ENCODE data around the gene DIP2B. TPM values are rescaled to one million over a fixed set of nuclear protein-coding genes. Genes with fewer than 3 reads are reported as not detected.

The DIP2B gene
- total RNA-seq, 2 experiments from 2014 or later, result 29.2 to 29.4 TPM

DNA sequence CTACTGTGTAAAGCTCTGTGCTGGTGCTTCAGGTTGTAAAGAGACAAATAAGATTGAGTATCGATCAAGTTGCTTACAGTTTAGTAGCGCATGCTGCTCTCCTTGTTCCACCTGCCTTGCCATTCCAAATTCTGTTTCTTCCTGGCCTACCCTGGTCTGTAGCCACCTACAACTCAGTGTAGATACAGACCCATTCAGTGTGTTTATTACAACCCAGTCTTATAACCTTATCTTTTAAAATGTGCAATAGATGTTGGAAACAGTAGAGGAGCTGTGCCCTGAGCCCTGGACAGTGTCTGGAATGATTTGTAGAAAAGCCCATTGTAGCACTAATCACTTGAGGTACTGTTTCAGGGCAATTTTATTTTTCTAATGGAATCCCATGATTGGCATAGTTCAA, 68.5 kb downstream of the DIP2B start:
- DNase-seq, result no peak
- CTCF ChIA-PET, result interaction anchor here (1.9 kb wide), 1 partner anchor 65 kb away, joined by 7 read pairs; no protein-coding TSS in a partner anchor
- Mint-ChIP-seq H3K4me1 (peaks cover 34% of the 10 kb centered on the region), H3K27ac (no peak overlapping the region), H3K36me3 (ENCODE audit: low read depth) (peaks cover 1% of the 10 kb centered on the region), H3K9me3 (ENCODE audit: low read depth) (no peaks in the 10 kb centered on the region), H3K27me3 (no peaks in the 10 kb centered on the region), H3K4me3 (no peak overlapping the region)
- POLR2A ChIA-PET, result no interaction called here
- no peak for ATAC-seq
- intact Hi-C loops (cut with DNase I, micrococcal nuclease), result no loop called here

DNA sequence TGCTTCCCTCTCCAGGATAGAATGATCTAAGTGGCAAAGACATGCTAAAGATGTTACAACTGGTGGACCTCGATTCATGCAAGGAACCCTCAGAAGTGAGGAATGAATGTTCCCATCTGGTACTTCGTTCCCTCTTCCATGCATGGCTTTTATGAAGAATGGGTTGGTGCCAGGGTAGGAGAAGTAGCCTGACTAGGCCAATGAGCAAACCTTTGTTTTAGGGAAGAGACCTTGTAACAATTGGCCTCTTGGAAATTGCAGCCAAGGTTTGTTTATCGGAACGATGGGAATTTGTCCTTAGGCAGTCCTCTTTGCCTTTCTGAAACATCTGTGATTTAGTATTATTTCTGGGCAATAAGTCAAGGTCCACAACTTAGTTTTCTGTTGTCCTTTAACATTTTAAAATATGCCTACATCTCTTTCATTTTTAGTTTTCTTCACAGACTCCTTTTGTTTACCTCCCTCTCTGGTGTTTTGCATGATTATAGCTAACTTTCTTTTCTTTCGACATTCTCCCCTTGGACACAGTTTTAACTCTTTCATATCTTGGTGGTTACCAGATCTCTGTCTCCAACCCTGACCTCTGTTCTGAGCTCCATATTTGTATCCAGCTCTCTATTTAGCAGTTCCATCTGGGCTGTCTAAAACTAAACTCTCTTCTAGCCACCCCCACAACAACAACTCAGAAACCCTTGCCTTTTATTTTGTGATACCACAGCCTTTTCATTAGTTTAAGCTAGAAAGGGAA, 70.0 kb downstream of the DIP2B start:
- ATAC-seq, result no peak
- intact Hi-C loops (cut with DNase I, micrococcal nuclease), result no loop called here
- peaks cover 1% of the 10 kb centered on the region for H3K36me3 Mint-ChIP-seq (ENCODE audit: low read depth)
- peaks cover 30% of the 10 kb centered on the region for H3K4me1 Mint-ChIP-seq
- CTCF ChIA-PET, result interaction anchor here (0.5 to 1.1 kb wide), 4 partner anchors 12 to 125 kb away, joined by 3 to 4 read pairs (median 4); no protein-coding TSS in a partner anchor
- H3K9me3 Mint-ChIP-seq (ENCODE audit: low read depth), result no peaks in the 10 kb centered on the region
- H3K27ac Mint-ChIP-seq, result no peak overlapping the region
- no peaks in the 10 kb centered on the region for H3K27me3 Mint-ChIP-seq
- no peak for DNase-seq
- POLR2A ChIA-PET, result interaction anchor here (1.7 kb wide), 1 partner anchor 57 kb away, joined by 4 read pairs; no protein-coding TSS in a partner anchor
- no peak overlapping the region for H3K4me3 Mint-ChIP-seq

DNA sequence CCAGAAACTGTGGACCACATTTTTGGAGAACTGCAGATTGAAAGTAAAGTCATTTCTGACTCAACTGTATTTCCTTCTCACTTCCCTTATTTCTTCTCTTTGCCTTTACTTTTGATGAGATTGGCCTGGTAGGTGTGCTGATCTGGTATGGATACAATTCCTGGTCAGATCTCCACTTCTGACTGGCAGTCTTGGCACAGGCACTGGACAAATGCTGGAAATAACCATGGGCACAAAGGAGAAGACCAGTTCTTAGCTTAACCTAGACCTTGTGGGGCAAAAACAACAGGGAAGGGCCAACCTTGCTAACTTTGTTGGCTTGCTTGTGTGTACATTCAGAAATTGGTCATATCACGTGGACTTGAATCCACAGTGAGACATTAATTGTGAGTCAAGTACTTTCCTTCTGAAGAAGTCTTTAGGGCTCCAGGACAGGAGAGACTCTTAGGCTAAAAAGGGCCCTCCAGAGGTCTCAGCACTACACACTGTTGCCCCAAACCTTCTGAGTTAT, 75.0 kb downstream of the DIP2B start:
- H3K27ac Mint-ChIP-seq, result peak overlapping the region; percentile 22
- CTCF ChIA-PET, result interaction anchor here (0.9 to 1.1 kb wide), 2 partner anchors 18 to 76 kb away, joined by 3 read pairs; partner anchors contain the start of gene DIP2B
- H3K4me3 Mint-ChIP-seq, result no peak overlapping the region
- POLR2A ChIA-PET, result no interaction called here
- no peaks in the 10 kb centered on the region for H3K9me3 Mint-ChIP-seq (ENCODE audit: low read depth)
- peaks cover 34% of the 10 kb centered on the region for H3K4me1 Mint-ChIP-seq
- ATAC-seq (peak; percentile 88), DNase-seq (no peak)
- H3K27me3 Mint-ChIP-seq, result no peaks in the 10 kb centered on the region
- intact Hi-C loops (cut with DNase I, micrococcal nuclease), result no loop called here
- H3K36me3 Mint-ChIP-seq (ENCODE audit: low read depth), result no peaks in the 10 kb centered on the region

- Mint-ChIP-seq H3K4me3 (no peak overlapping the region), H3K27ac (no peak overlapping the region), H3K4me1 (peaks cover 27% of the 10 kb centered on the region), H3K27me3 (no peaks in the 10 kb centered on the region), H3K9me3 (ENCODE audit: low read depth) (no peaks in the 10 kb centered on the region), H3K36me3 (ENCODE audit: low read depth) (no peaks in the 10 kb centered on the region)
- POLR2A ChIA-PET, result no interaction called here
- DNase-seq (no peak), ATAC-seq (no peak)
- intact Hi-C loops (cut with DNase I, micrococcal nuclease), result no loop called here
- CTCF ChIA-PET, result interaction anchor here (0.7 to 1.1 kb wide), 3 partner anchors 14 to 76 kb away, joined by 3 to 5 read pairs (median 3); partner anchors contain the start of gene DIP2B
These were observed 75.7 kb downstream of the DIP2B start for GRCh38 chr12:50580436-50580835.

DNA sequence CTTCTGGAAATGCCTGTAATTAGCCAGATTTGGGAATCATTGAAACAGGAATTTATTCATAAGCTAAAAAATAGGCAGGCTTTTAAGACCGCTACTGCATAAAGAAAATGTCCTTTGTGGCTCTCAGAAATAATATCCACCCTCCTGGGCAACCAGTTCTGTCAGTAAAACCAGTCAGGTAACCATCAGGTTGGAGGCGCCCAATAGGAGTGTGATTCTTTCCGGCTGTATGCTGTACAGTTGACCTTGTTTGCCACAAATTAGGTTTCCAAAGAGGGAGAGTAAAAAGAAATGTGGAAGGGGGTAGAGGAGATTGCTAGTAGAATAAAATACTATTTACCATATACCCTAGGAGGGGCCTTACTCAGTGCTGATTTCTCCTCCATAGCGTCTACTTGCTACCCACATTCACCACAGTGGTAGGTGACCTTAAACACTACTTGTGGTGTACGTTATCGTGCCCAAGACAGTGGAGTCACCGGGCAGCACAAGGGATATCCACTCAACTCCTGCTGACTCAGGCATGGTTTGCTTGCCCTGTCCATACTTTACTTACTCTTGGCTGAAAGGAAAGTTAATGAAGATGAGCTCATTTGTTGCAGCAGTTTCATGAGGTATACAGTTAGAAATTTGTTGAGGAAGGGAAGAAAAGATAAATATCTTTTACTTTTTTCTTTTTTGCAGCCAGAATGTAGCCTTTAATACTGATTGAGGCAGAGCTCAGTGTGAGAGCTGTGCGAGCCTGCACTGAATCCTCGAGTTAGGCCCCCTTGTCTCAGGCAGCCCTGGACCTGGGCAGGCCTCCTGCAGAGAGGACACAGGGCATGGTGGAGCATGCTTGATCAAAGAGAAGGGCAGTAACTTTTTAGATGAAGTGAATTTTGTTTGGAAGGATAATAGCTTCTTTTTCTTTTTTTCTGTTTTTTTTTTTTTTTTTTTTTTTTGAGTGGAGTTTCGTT, 76.7 kb downstream of the DIP2B start:
- H3K36me3 Mint-ChIP-seq (ENCODE audit: low read depth), result no peaks in the 10 kb centered on the region
- intact Hi-C loops (cut with DNase I, micrococcal nuclease), result no loop called here
- no peaks in the 10 kb centered on the region for H3K27me3 Mint-ChIP-seq
- H3K4me1 Mint-ChIP-seq, result peaks cover 27% of the 10 kb centered on the region
- ChIA-PET CTCF (interaction anchor here (0.5 to 1.4 kb wide), 7 partner anchors 9 to 198 kb away, joined by 3 to 5 read pairs (median 3); no protein-coding TSS in a partner anchor), POLR2A (interaction anchor here (0.7 kb wide), 1 partner anchor 28 kb away, joined by 3 read pairs; no protein-coding TSS in a partner anchor)
- H3K27ac Mint-ChIP-seq, result no peak overlapping the region
- DNase-seq, result no peak
- ATAC-seq, result peak; percentile 51
- no peaks in the 10 kb centered on the region for H3K9me3 Mint-ChIP-seq (ENCODE audit: low read depth)
- H3K4me3 Mint-ChIP-seq, result no peak overlapping the region

GRCh38 chr12:50584135-50584534, 79.3 kb downstream of the DIP2B start:
- ATAC-seq (no peak), DNase-seq (no peak)
- Mint-ChIP-seq H3K9me3 (ENCODE audit: low read depth) (no peaks in the 10 kb centered on the region), H3K4me1 (peaks cover 42% of the 10 kb centered on the region), H3K36me3 (ENCODE audit: low read depth) (no peaks in the 10 kb centered on the region), H3K4me3 (no peak overlapping the region), H3K27me3 (no peaks in the 10 kb centered on the region), H3K27ac (no peak overlapping the region)
- CTCF ChIA-PET, result interaction anchor here (0.6 kb wide), 1 partner anchor 387 kb away, joined by 3 read pairs; no protein-coding TSS in a partner anchor
- POLR2A ChIA-PET, result no interaction called here
- intact Hi-C loops (cut with DNase I, micrococcal nuclease), result no loop called here

GRCh38 chr12:50589650-50590435, 85.1 kb downstream of the DIP2B start:
- peak overlapping the region; percentile 75 for H3K27ac Mint-ChIP-seq
- ChIA-PET CTCF (interaction anchor here (0.5 to 1.2 kb wide), 3 partner anchors 40 to 414 kb away, joined by 3 read pairs; no protein-coding TSS in a partner anchor), POLR2A (no interaction called here)
- no peaks in the 10 kb centered on the region for H3K9me3 Mint-ChIP-seq (ENCODE audit: low read depth)
- no peaks in the 10 kb centered on the region for H3K36me3 Mint-ChIP-seq (ENCODE audit: low read depth)
- intact Hi-C loops (cut with DNase I, micrococcal nuclease), result no loop called here
- no peaks in the 10 kb centered on the region for H3K27me3 Mint-ChIP-seq
- ATAC-seq, result peak; percentile 96
- DNase-seq, result peak; percentile 62
- H3K4me1 Mint-ChIP-seq, result peaks cover 35% of the 10 kb centered on the region
- peak overlapping the region; percentile 40 for H3K4me3 Mint-ChIP-seq

DNA sequence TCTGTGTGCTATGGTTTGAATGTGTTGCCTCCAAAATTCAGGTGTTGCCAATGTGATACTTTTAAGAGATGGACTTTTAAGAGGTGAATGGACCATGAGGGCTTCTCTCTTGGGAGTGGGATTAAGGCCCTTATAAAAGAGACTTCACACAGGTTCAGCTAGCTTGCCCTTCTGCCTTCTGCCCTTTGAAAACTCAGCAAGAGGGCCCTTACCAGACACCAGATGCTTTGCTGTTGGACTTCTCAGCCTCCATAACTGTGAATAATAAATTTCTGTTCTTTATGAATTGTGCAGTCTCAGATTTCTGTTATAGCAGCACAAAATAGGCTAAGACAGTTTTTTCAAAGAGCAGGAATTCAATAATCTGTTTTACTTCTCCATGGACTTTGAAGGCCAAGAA, 86.1 kb downstream of the DIP2B start:
- Mint-ChIP-seq H3K27me3 (no peaks in the 10 kb centered on the region), H3K36me3 (ENCODE audit: low read depth) (no peaks in the 10 kb centered on the region), H3K4me1 (peaks cover 37% of the 10 kb centered on the region), H3K9me3 (ENCODE audit: low read depth) (no peaks in the 10 kb centered on the region), H3K27ac (no peak overlapping the region), H3K4me3 (no peak overlapping the region)
- ChIA-PET POLR2A (no interaction called here), CTCF (interaction anchor here (1.2 kb wide), 1 partner anchor 41 kb away, joined by 3 read pairs; no protein-coding TSS in a partner anchor)
- intact Hi-C loops (cut with DNase I, micrococcal nuclease), result no loop called here
- no peak for DNase-seq
- ATAC-seq, result no peak

GRCh38 chr12:50595667-50596066, 90.9 kb downstream of the DIP2B start:
- no peak for ATAC-seq
- H3K4me1 Mint-ChIP-seq, result peaks cover 45% of the 10 kb centered on the region
- CTCF ChIA-PET, result interaction anchor here (1.2 kb wide), 1 partner anchor 53 kb away, joined by 3 read pairs; no protein-coding TSS in a partner anchor

More at GRCh38 chr12:50595667-50596066, 90.9 kb downstream of the DIP2B start:
- Mint-ChIP-seq H3K27ac (peak overlapping the region; percentile 26), H3K9me3 (ENCODE audit: low read depth) (no peaks in the 10 kb centered on the region), H3K4me3 (no peak overlapping the region), H3K36me3 (ENCODE audit: low read depth) (no peaks in the 10 kb centered on the region), H3K27me3 (no peaks in the 10 kb centered on the region)
- POLR2A ChIA-PET, result no interaction called here
- intact Hi-C loops (cut with DNase I, micrococcal nuclease), result loop anchor here (2.0 to 5.0 kb wide), 3 partner anchors 42 to 63 kb away; no protein-coding TSS in a partner anchor
- no peak for DNase-seq
